K562 (cell line): ENCODE results near the gene HOXB3. TPM values are rescaled to one million over a fixed set of nuclear protein-coding genes. Genes with fewer than 3 reads are reported as not detected.

Experiments used
- BRF2 ChIP-seq: IDR thresholded peaks from 3 replicates; pipeline ENCODE4 v1.6.1; 2011; ENCODE audit warnings: borderline replicate concordance, mild to moderate bottlenecking; ENCODE audit not compliant: insufficient read length, insufficient read depth
- CREB5 ChIP-seq: fragments of 250-450 bp; sonication (Bioruptor Pico); IDR thresholded peaks from 2 replicates; pipeline ENCODE4 v1.5.0; 2020; ENCODE audit warnings: mild to moderate bottlenecking
- CTCFL ChIP-seq: IDR thresholded peaks from 2 replicates; pipeline ENCODE4 v1.6.1; 2011; ENCODE audit warnings: borderline replicate concordance, low read depth, mild to moderate bottlenecking, moderate library complexity, low read length; ENCODE audit not compliant: insufficient read depth, poor library complexity, severe bottlenecking
- FOXP4 ChIP-seq: sonication (generic); formaldehyde crosslinking; IDR thresholded peaks from 2 replicates; pipeline ENCODE4 v1.8.0; 2022; ENCODE audit warnings: mild to moderate bottlenecking, missing genetic modification reagents, borderline replicate concordance
- HNRNPL ChIP-seq: fragments of 200-400 bp; formaldehyde crosslinking; IDR thresholded peaks from 2 replicates; pipeline ENCODE4 v1.6.1; 2017; ENCODE audit warnings: low read depth, mild to moderate bottlenecking, low read length
- NCOA4 ChIP-seq: fragments of 450-650 bp; IDR thresholded peaks from 2 replicates; pipeline ENCODE4 v1.6.1; 2018; ENCODE audit warnings: mild to moderate bottlenecking; ENCODE audit not compliant: partially characterized antibody
- NFIC ChIP-seq: fragments of 450-650 bp; IDR thresholded peaks from 2 replicates; pipeline ENCODE4 v1.6.1; 2017; ENCODE audit warnings: mild to moderate bottlenecking, inconsistent platforms
- PPARD ChIP-seq: fragments of 250-450 bp; sonication (Bioruptor Pico); IDR thresholded peaks from 2 replicates; pipeline ENCODE4 v1.8.0; 2022; ENCODE audit warnings: inconsistent platforms, mild to moderate bottlenecking, moderate library complexity
- RCOR1 ChIP-seq, 2 experiments: IDR thresholded peaks; 2 replicates each; pipeline ENCODE4 v1.6.1; 2012; ENCODE audit warnings: low read depth in 2 of 2, low read length in 2 of 2, borderline replicate concordance in 1 of 2, improper control_type of control experiment in 1 of 2
- SIN3A ChIP-seq, 2 experiments: fragments of 150-350 bp in 1 of 2; IDR thresholded peaks; 2 replicates each; pipeline ENCODE4 v1.6.1; 2011 to 2016; ENCODE audit warnings: borderline replicate concordance in 2 of 2, low read depth in 2 of 2, low read length in 2 of 2, mild to moderate bottlenecking in 2 of 2, moderate library complexity in 2 of 2; ENCODE audit not compliant: control insufficient read depth in 1 of 2
- SIX5 ChIP-seq, 2 experiments: IDR thresholded peaks; 2 replicates each; pipeline ENCODE4 v1.6.1; 2011; ENCODE audit warnings: low read length in 2 of 2, borderline replicate concordance in 1 of 2, low read depth in 1 of 2, mild to moderate bottlenecking in 1 of 2, moderate library complexity in 1 of 2; ENCODE audit not compliant: insufficient read depth in 1 of 2
- SMARCB1 ChIP-seq: IDR thresholded peaks from 2 replicates; pipeline ENCODE4 v1.6.1; 2011; ENCODE audit warnings: improper control_type of control experiment, low read depth; ENCODE audit not compliant: insufficient read length
- VEZF1 ChIP-seq: fragments of 200-800 bp; sonication (Bioruptor generic); IDR thresholded peaks from 2 replicates; pipeline ENCODE4 v1.6.1; 2017; ENCODE audit warnings: missing genetic modification characterization, missing compliant biosample characterization
- WHSC1 ChIP-seq: IDR thresholded peaks from one replicate; pipeline ENCODE4 v1.6.1; 2012; ENCODE audit warnings: low read length, control low read depth, inconsistent platforms
- ZNF561 ChIP-seq: fragments of 450-650 bp; formaldehyde crosslinking; conservative IDR thresholded peaks from 2 replicates; pipeline ENCODE4 v1.4.0; 2020; ENCODE audit warnings: mild to moderate bottlenecking, moderate library complexity
- polyA plus RNA-seq, 8 experiments: library from polyadenylated mRNA; depleted of rRNA in 4 of 8; stranded (reverse) in 5 of 8; unstranded in 3 of 8; fragments of >200 nt; fragmentation: Nextera tagmentation in 2 of 8; fragmentation: Illumina TruSeq in 1 of 8; extraction: Ambion mirVana in 2 of 8; extraction: Trizol in 1 of 8; gene quantifications; 2 replicates each; pipeline versions ENCODE4 v1.2.1 to v1.2.3, GENCODE V29; 2011 to 2014; ENCODE audit warnings: inconsistent platforms in 1 of 8, missing spikeins in 1 of 8
- total RNA-seq, 7 experiments: library from RNA; depleted of rRNA in 6 of 7; stranded (reverse); fragments of >200 nt in 6 of 7; fragmentation: Illumina TruSeq in 2 of 7; extraction: Trizol in 2 of 7; gene quantifications; 2 replicates each; pipeline versions ENCODE4 v1.2.1 to v1.2.3, GENCODE V29; 2011 to 2021; ENCODE audit warnings: low replicate concordance in 1 of 7

HOXB3 gene
- total and polyA plus RNA-seq, 9 of the 15 experiments (the other 6 are each of a cell fraction or from before 2014, with no cell fraction given), result 2.4 to 41.3 (median 20.2) TPM

GRCh38 chr17:48579760-48580554, 10.1 kb downstream of the HOXB3 start (continued):
- TF ChIP-seq SIN3A (IDR thresholded peaks at IDR 0.05; ENCODE audit: borderline replicate concordance in 2 of 2, control insufficient read depth in 1 of 2, low read depth in 2 of 2, low read length in 2 of 2) (no peak), NFIC (no peak), PPARD (no peak), SMARCB1 (no peak), NCOA4 (no peak), RCOR1 (IDR thresholded peaks at IDR 0.05; ENCODE audit: borderline replicate concordance in 1 of 2, low read depth in 2 of 2, low read length in 2 of 2) (no peak), VEZF1 (CRISPR knock-in tag) (peak; percentile 65), SIX5 (IDR thresholded peaks at IDR 0.05; ENCODE audit: borderline replicate concordance in 1 of 2, insufficient read depth in 1 of 2, low read depth in 1 of 2, low read length in 2 of 2) (no peak), CTCFL (peak; percentile 9), BRF2 (no peak), ZNF561 (CRISPR knock-in tag) (no peak), FOXP4 (CRISPR knock-in tag) (no peak), WHSC1 (no peak), CREB5 (CRISPR knock-in tag) (no peak), HNRNPL (no peak)
